ENCODE measurements around the gene NR2E1.

DNA sequence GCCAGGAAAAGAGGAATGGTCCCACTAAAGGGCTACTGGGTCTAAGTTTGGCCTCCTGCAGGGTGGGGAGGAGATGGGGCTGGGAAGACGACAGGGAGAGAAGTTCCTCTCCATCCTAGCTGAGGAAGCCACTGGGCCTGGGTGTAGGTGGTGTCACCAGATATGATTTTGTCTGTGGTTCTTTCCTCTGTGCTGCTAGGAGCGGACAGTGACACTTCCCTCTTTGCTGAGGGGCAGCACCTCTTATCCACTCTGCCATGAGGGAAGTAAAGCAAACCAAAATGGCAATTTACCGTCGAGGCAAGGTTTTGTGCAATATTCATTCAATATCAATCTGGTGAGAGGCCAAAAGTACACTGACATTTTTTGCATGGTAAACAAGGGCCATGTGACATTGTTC lies 33.0 kb upstream of the NR2E1 start:
- no peak for TF ChIP-seq TCF12 (IDR thresholded peaks at IDR 0.05)
- no peak for TF ChIP-seq CTCF (IDR thresholded peaks at IDR 0.05)
- no peak for TF ChIP-seq GABPA (IDR thresholded peaks at IDR 0.05; ENCODE audit: low read depth)
- no peak for TF ChIP-seq RCOR1 (IDR thresholded peaks at IDR 0.05; ENCODE audit: low read length)
- no peak for TF ChIP-seq TEAD4 (IDR thresholded peaks at IDR 0.05; ENCODE audit: borderline replicate concordance, insufficient read depth)
- no peak for TF ChIP-seq RFX5 (IDR thresholded peaks at IDR 0.05; ENCODE audit: low read length)
- TF ChIP-seq NRF1 (IDR thresholded peaks at IDR 0.05; ENCODE audit: low read depth, low read length), result no peak
- no peak for TF ChIP-seq SIN3A (IDR thresholded peaks at IDR 0.05; ENCODE audit: borderline replicate concordance, low read depth, low read length)
- TF ChIP-seq USF1 (IDR thresholded peaks at IDR 0.05; ENCODE audit: borderline replicate concordance, low read depth), result no peak
- TF ChIP-seq RAD21 (IDR thresholded peaks at IDR 0.05; ENCODE audit: low read length), result no peak
